HepG2 (cell line): ENCODE results near the gene TBCE. TPM values are rescaled to one million over a fixed set of nuclear protein-coding genes. Genes with fewer than 3 reads are reported as not detected.

Experiments
- ARID4A ChIP-seq: sonication (generic); formaldehyde crosslinking; IDR thresholded peaks from 2 replicates; pipeline ENCODE4 v1.5.0; 2020; ENCODE audit warnings: mild to moderate bottlenecking, missing genetic modification reagents, borderline replicate concordance
- KAT7 ChIP-seq: IDR thresholded peaks from 2 replicates; pipeline ENCODE4 v1.6.1; 2018; ENCODE audit warnings: borderline replicate concordance, missing compliant biosample characterization
- KMT2A ChIP-seq: sonication (generic); formaldehyde crosslinking; IDR thresholded peaks from 2 replicates; pipeline ENCODE4 v1.4.0; 2020; ENCODE audit warnings: missing genetic modification reagents
- MXD3 ChIP-seq: IDR thresholded peaks from 2 replicates; pipeline ENCODE4 v1.6.1; 2016; ENCODE audit warnings: mild to moderate bottlenecking, missing biosample characterization, missing genetic modification reagents
- NFYB ChIP-seq: sonication (generic); formaldehyde crosslinking; IDR thresholded peaks from 2 replicates; pipeline ENCODE4 v1.4.0; 2020; ENCODE audit warnings: missing genetic modification reagents
- POLR2A ChIP-seq, 2 experiments: IDR thresholded peaks; 2 replicates each; pipeline ENCODE4 v1.6.1; 2011; ENCODE audit warnings: low read depth in 2 of 2, low read length in 2 of 2, mild to moderate bottlenecking in 1 of 2, moderate library complexity in 1 of 2; ENCODE audit not compliant: insufficient read depth in 1 of 2
- PTBP1 ChIP-seq: fragments of 200-400 bp; formaldehyde crosslinking; IDR thresholded peaks from 2 replicates; pipeline ENCODE4 v1.6.1; 2018; ENCODE audit warnings: low read length, low read depth; ENCODE audit not compliant: poor library complexity, severe bottlenecking
- SNAPC5 ChIP-seq: sonication (generic); formaldehyde crosslinking; IDR thresholded peaks from 2 replicates; pipeline ENCODE4 v1.8.1; 2023; ENCODE audit warnings: mild to moderate bottlenecking, missing genetic modification reagents, borderline replicate concordance
- ZBTB39 ChIP-seq: sonication (generic); formaldehyde crosslinking; IDR thresholded peaks from 2 replicates; pipeline ENCODE4 v1.5.0; 2020; ENCODE audit warnings: missing genetic modification reagents
- ZNF234 ChIP-seq: sonication (generic); formaldehyde crosslinking; conservative IDR thresholded peaks from 2 replicates; pipeline ENCODE4 v1.5.1; 2020; ENCODE audit warnings: mild to moderate bottlenecking, missing genetic modification reagents
- ZNF441 ChIP-seq: sonication (generic); formaldehyde crosslinking; IDR thresholded peaks from 2 replicates; pipeline ENCODE4 v1.7.0; 2021; ENCODE audit warnings: missing genetic modification reagents, borderline replicate concordance
- ZNF547 ChIP-seq: sonication (generic); formaldehyde crosslinking; IDR thresholded peaks from 2 replicates; pipeline ENCODE4 v1.5.1; 2020; ENCODE audit warnings: mild to moderate bottlenecking, missing genetic modification reagents
- ZNF580 ChIP-seq: IDR thresholded peaks from 2 replicates; pipeline ENCODE4 v1.6.1; 2016; ENCODE audit warnings: low read depth, borderline replicate concordance
- ZNF687 ChIP-seq: sonication (generic); formaldehyde crosslinking; IDR thresholded peaks from 2 replicates; pipeline ENCODE4 v1.5.1; 2020; ENCODE audit warnings: mild to moderate bottlenecking, missing genetic modification reagents, moderate library complexity
- ZNF816 ChIP-seq: sonication (generic); formaldehyde crosslinking; IDR thresholded peaks from 2 replicates; pipeline ENCODE4 v1.8.0; 2022; ENCODE audit warnings: missing genetic modification reagents, mild to moderate bottlenecking, borderline replicate concordance
- ZNF883 ChIP-seq: sonication (generic); formaldehyde crosslinking; IDR thresholded peaks from 2 replicates; pipeline ENCODE4 v1.5.1; 2020; ENCODE audit warnings: mild to moderate bottlenecking, missing genetic modification reagents; ENCODE audit errors: not compliant biosample characterization
- polyA plus RNA-seq, 8 experiments: library from polyadenylated mRNA; depleted of rRNA in 3 of 8; stranded (reverse) in 7 of 8; unstranded in 1 of 8; fragments of >200 nt; fragmentation: Illumina TruSeq in 4 of 8; extraction: Trizol in 4 of 8; gene quantifications; 2 replicates each; pipeline versions ENCODE4 v1.2.1 to v1.2.3, GENCODE V29; 2011 to 2016; ENCODE audit warnings: low read depth in 4 of 8, missing spikeins in 1 of 8, mixed read lengths in 1 of 8; ENCODE audit not compliant: insufficient read depth in 1 of 8
- total RNA-seq, 5 experiments: library from RNA; depleted of rRNA; stranded (reverse); fragments of >200 nt; fragmentation: Illumina TruSeq; extraction: Trizol; gene quantifications; 2 replicates each; pipeline ENCODE4 v1.2.3, GENCODE V29; 2016; ENCODE audit warnings: low read depth in 1 of 5

The TBCE gene
- total and polyA plus RNA-seq, 2 of the 13 experiments (the other 11 are each of a cell fraction or from before 2014, with no cell fraction given): 25.6 to 31.1 TPM

- TF ChIP-seq ZNF687 (CRISPR knock-in tag) (peak; percentile 4), ZNF441 (CRISPR knock-in tag) (peak; percentile 55; the same call in 1 of the 2 replicates), ZBTB39 (CRISPR knock-in tag) (0 out of 2 replicates have a peak, but pooled peaks have one; percentile 58), ZNF580 (CRISPR knock-in tag) (peak; percentile 48; the same call in 1 of the 2 replicates), NFYB (CRISPR knock-in tag) (no peak), ZNF883 (peak; percentile 14), MXD3 (peak; percentile 56; the same call in 1 of the 2 replicates), KAT7 (CRISPR knock-in tag) (peak; percentile 72; the same call in 1 of the 2 replicates), SNAPC5 (CRISPR knock-in tag) (no peak), ZNF547 (CRISPR knock-in tag) (0 out of 2 replicates have a peak, but pooled peaks have one; percentile 19), ARID4A (CRISPR knock-in tag) (peak; percentile 69; the same call in 1 of the 2 replicates), PTBP1 (peak; percentile 50), ZNF816 (CRISPR knock-in tag) (no peak), POLR2A (IDR thresholded peaks at IDR 0.05; ENCODE audit: insufficient read depth in 1 of 2, low read depth in 2 of 2, low read length in 2 of 2) (peak in 1 of 2 experiments; percentile 89; a peak in 3 of 4 replicates), KMT2A (CRISPR knock-in tag) (0 out of 2 replicates have a peak, but pooled peaks have one; percentile 57), ZNF234 (CRISPR knock-in tag) (no peak)
Measured at GRCh38 chr1:235327559-235328270, 39.5 kb upstream of the TBCE start, which contains the start of gene ARID4B (continued).
